Stimulated activated CD4-positive, alpha-beta T cell treated with anti-CD3 and anti-CD28 coated beads, TNF-alpha, amount 100 ng/mL, for 1 hour (primary cell): ENCODE results near the gene KCNK10.

Source experiments
- DNase-seq, 3 donors: peaks; one replicate each; pipeline ENCODE4 v3.0.0-alpha.2; 2020; ENCODE audit warnings: low read depth in 3 of 3, low spot score in 1 of 3

KCNK10 gene

DNA sequence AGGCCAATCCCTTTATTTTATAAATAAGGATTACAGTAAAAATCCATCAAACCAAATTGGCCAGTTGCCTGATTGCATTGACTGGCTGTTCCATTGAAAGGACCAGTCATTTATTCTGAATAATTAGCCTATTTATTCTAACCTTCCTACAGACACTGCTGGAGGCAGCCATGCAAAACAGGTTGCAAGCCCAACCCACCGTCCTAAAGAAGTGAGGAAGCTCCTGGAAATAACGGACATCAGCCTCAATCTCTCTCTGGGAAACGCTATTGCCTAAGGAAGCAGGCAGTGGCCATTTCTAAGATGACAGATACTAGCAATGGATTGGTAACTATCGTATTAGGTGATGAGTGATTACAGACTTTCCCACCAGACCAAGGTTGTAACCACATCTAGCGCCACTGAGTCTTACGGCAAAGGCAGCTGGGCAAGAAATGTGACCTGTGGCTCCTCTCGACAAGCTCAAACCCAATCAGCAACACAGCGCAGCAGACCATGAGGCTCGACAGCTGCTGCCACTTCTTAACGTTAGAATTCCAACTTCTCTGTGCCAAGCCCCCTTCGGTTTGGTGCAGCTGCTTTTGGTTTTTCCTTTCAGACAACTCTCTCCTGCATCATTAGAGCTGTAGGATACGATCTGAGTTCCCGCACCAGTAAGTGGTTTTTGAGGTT, 134.2 kb downstream of the KCNK10 start:
- no peak for DNase-seq

DNA sequence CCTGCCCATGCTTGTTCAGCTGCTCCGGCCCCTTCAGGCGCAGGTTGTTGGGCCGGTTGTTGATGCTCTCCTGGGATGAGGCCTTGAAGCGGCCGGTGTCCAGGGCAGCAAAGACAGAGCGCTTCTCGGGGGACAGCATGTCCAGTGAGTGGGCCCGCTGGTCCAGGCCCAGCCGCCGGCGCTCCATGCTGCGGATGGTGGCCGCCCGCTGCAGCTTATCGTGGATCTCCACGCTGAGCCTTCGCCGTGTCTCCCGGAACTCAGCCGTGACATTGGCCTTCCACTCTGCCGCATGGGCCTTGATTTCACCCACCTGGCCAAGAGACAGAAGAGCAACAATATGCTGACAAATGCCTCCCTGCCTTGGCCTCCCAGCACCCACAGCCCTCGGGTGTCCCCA, 137.2 kb downstream of the KCNK10 start:
- no peak for DNase-seq

DNA sequence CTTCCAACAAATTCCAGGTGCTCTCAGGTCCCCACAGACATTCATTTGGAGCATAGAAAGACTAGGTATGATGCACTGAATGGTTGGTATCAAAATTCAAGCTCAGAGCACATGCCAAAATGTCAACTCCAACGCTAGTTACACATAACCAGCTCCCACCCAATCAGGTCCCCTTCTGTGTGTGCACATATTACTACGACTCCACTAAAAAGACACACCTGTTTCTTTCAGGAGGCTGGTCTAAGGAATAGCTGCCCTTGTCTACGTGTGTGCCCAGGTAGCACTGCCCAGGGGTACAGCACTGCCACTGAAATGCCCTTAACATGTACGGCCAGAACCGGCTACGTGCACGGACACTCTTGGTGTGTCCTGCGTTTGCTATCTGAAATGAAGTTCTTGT, 138.1 kb downstream of the KCNK10 start:
- DNase-seq: no peak

DNA sequence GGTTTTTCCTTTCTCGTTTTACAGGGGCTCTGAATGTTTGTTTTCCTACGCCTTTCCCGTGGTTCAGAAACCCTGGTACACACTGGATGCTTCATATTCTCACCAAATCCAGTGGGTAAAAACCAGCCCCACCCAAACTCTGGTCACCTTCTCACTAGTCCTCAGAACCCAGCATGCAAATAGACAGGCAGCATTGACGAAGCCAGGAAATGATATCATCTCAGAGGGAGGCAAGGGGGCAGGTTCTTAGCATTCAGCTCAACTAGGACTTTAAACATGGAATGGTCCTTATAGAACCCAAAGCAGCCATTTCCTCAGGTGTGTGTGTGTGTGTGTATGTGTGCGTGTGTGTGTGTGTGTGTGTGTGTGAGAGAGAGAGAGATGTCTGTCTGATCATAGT, 142.0 kb downstream of the KCNK10 start:
- no peak for DNase-seq

DNA sequence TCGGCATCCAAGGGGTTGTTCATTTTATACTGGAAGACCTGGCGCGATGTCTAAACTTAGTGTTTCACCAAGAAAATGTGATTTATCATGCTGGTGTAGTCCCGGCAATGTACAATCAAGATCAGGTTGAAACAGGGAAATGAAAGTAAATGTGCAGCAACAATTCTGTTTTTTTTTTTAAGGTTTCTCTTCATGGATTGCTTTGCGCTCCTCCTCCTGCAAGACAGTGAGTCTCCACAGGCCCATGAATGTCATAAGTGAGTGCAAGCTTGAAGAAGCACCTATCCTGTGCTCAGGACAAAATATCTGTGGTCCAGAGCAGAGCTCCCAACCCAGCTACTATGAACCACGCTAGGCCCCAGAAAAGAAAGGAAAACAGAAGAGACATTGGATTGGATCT, 143.4 kb downstream of the KCNK10 start:
- no peak for DNase-seq

DNA sequence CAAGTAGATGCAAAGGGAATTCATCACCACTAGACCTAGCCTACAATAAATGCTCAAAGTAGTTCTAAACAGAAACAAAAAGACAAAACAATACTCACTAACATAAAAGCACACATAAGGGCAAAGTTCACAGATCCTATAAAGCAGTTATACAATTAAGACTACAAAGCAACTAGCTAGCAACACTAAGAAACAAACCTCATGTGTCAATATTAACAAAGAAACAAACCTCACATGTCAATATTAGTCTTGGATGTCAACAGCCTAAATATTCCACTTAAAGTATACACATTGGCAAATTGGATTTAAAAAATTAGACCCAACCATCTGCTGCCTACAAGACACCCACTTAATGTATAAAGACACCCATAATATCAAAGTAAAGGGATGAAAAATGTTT, 152.7 kb downstream of the KCNK10 start:
- DNase-seq: no peak

DNA sequence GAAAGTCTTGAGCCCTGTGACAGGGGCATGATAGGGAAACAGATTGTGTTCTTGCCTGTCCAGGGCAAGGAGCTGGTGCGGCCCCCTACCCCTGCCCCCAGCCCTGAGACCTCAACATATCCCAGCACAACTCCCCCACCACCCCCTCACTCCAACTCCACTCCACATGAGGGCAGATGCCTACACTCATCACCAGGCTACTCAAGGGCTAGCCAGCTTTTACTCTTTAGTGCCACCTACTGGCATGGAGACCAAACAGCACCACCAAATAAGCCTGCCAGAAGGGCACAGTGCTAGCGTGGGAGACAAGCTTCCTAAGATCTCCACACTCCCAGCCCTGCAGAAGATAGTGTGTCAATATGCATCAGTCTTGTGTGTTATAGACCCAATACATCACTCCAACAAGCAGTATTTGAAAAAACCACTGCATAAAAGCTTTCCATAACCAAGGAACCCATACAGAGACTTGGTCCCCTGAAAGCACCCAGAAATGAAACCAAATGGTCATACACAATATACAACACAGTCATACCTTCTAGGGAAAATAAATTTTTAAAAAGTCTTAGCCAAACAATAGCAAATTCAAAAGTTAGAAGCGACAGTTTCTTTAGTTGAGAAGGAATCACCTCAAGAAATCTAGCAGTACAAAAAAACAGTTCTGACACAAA, 154.4 kb downstream of the KCNK10 start:
- DNase-seq: peak; percentile 10 to 26 (median 14)

DNA sequence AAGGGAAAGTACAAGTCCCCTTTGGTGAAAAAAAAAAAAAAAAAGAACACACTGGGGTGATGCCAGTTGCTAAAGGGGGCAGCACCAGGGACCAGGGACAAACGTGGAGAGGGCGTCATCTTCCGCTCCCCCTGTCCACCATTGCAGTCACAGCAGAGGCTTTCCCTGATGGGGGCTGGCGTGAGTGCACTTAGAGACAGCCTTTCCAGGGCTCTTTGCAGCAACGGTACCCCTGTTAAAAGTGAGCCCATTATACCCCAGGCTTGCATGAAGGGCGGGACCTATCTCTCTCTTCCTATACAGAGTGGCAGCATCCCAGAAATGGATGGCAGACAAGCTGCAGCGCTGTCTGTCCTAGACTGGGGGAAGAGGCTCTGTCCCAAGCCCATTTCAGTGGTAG, 155.0 kb downstream of the KCNK10 start:
- no peak for DNase-seq

DNA sequence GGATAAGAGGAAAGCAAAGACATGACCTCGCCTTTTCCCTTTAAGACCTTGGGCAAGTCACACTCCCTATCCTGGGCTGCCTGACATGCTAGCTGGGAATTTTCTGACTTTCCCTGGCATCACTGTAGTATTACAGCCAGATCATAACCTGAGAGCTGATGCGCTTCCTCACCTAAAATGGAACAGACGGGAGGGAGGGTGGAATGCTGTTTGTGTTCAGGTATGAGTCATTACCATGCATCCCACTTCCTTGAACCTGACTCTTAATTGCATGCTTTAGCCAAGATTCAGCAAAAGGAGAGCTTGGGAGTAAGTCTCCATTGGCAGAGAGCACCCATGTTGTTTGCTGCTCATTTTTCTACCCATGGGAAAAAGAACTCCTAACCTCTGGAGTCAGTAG, 156.5 kb downstream of the KCNK10 start:
- DNase-seq: no peak

DNA sequence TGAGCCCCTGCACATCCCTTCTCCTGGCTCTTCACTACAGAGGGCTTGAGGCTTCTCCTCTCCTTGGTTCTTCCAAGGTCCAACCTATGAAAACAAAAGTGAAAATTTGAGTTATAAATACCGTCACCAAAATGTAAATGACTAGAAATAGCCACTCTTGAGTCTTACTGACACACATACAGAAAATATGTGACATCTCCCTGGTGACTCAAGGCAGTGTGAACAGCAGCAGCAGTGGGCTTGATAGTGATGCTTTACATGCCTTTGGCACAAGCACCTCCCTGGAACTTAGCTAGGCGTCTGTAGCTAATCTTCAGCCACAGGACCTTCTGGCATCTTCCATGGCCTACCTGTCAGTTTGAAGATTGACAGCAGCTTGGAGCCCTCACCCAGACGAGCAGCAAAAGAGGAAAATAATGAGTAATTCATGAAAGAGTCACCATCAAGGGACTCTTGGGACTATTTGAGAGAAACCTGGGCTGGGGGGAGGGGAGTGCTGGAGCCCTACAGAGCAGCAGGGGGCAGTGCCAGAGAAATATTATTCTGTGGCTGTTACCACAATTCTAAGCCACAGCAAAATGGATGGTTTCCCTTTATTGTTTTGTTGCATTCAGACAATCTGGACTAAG, 158.0 kb downstream of the KCNK10 start:
- DNase-seq: no peak

DNA sequence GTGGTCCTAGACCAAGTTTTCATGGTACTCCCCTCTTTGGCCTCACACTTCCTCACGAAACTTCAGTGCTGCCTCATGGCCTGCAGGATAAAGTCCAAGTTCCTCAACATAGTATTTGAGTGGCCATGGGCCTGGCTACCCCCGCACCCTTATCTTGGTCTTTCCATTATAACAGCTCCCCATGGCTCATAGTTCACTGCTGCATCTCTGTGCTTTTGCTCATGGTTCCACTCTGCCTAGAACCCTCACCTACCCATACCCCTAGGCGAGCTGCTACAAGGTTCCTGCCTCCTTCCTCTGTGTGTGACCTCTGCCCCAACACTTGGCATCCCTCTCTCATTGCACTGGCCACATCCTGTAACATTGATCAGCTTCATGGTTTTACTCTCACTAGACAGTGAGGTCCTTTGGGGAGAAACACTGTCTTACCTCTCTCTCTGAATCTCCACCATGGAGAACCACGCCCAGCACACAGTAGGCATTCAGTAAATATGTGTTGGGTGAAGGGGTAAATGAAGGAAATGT, 159.3 kb downstream of the KCNK10 start:
- no peak for DNase-seq

DNA sequence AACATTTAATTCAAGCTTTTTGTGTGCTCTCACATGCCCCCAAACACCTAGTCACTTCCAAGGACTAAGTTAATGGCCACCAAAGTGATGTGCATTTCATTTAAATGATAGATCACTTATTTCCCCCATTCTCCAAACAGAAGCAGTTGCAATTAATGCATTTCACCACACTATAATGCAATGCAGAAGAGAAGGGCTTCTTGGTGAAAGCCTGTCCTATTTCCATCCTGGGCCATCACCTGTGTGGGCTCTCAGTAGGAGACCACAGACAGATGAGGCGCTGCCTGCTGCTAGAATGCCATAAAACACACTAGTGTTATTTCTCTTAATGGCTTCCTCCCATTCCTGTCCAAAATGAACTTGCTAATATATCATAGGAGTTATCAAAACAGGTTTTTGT, 166.9 kb downstream of the KCNK10 start:
- DNase-seq: no peak

DNA sequence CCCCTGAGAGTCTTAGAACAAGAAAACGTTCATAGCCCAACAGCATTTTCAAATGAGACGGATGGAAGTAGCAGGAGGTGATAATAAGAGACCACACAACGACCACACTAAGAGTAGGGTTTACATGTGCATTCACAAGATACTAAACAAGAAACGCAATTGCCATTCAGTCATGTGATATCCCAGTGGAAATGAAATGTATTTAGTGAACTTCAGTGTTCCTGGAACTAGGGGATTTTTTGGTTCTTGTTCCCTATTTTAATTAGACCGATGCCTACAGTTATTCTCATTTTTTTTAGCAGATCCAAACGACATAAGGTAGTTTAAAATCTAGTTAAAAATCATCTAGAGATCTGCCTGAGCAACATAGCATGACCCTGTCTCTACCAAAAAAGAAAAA, 168.1 kb downstream of the KCNK10 start:
- DNase-seq: no peak

DNA sequence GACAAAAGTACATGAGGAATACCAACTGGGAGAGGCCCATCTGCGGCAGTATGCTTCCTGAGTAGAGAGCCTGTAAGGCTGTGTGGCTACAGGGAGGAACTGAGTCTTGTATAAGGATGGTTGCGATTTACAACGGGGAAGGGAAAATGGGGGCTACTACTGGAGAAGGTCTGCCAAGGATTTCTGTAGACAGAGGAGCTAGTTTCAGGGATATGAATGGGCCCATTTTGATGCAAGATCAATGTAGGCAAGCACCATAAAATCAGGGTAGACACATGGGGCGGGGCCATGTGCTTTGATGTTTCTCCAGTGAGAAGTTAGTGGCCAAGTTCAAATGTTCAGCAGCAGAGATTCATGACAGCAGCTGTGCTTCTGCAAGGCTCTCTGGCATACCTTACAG, 168.7 kb downstream of the KCNK10 start:
- no peak for DNase-seq

DNA sequence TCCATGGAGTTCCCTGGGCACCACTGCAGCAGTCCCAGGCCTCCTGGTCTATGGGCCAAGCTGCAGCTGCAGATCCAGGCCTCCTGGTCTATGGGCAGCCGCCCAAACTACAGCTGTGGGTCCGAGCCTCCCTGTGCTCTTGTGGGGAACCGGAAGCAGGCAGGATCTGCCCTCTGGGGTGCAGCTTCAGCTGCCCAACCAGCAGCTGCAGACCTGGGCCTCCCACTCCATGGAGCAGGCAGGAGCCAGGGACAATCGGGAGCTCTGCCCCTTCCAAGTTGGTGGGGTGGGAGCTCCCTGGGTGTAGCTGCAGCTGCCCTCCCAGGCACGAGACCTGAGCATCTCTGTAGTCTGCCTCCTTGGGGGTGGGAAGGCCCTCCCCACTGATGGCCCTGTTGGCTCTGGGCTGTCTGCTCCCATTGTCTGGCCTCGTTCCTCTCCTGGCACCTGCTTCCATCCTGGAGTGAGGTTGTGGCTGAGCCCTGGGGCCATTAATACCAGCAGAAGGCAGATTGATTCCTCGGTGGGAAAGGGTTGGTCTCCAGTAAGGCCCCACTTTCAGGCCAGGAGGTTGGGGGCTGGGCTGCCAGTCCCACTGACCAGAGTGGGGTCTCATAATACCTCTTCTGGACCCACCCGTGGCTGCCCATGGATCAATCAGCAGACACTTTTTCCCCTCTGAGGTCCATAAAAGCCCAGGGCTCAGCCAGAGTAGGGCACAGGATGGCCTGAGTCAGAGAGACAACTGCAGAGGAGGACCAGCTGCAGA, 176.0 kb downstream of the KCNK10 start:
- no peak for DNase-seq

DNA sequence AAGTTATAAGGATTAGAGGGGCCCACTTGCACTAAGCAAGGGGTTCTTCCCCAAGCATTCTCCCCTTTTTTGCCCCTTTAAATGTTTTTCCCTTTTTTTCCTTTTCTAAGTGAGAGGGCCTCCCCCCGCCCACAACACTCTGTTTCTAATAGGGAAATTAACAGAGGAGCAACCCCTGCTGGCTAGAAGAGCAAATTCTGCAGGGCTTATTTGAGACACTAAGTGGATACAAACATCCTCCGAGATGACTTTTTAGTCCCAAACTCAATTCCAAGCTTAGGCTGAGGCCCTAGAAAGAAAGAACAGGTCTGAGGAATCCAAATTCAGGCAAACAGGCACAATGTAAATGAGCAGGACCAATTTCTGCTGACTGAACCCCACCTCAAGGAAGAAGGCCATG, 179.3 kb downstream of the KCNK10 start:
- no peak for DNase-seq

DNA sequence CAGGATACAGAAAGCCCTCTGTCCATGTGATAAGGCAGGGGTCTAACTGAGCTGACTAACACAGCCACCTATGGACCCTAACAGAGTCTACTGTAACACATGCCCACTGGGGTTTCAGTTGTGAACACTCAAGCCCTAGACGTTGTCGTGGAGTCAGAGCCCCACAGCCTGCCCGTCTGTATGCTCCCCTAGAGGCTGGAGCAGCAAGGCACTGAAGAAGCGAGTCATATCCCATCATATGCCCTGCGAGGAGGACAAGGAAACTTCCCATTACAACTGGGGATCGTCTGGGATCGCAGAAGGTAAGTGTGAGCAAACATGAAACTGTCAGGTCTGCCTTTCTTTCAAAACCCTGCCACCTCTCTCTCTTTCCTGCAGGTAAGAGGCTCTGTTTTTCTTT, 180.1 kb downstream of the KCNK10 start:
- no peak for DNase-seq

DNA sequence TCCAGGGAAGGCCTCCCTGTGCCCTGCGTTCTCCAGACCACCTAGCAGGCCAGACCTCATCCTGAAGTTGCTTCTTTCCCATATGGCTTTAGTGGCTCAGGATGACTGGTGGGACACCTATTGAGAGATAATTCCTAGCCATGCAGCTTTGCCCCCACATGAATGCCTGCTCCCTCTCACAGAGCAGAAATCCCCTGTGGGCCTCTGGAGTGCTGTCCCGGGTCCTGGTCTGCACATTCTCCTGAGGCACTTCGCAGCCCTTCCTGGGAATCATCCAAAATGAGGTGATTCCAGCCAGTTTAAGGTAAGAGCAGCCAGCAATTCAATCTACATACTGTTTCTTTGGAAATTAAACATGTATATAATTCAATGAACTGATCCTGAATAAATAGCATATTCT, 182.2 kb downstream of the KCNK10 start:
- DNase-seq: no peak

DNA sequence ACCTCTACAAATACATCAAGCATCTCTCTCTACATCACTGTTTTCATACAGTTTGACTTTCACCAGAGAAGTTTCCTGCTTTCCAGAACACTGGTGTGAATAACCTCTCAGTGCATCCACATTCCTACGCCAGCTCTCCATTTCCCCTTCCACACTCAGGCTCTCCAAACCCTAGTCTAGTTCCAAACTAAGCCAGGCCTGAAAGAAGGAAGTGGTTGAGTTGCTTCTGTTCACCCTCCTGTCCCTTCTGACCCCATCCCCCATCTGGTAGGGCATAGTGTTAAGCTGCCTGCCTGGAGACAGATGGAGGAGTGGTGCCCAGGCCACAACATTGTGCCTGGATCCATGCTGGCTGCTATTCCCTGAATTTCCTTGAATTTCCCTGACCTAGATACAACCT, 185.7 kb downstream of the KCNK10 start:
- DNase-seq: no peak
